22Rv1 (cell line): ENCODE results near the gene COBL.

Experiments used
- H3K27ac ChIP-seq: fragments of 450-650 bp; 2 replicates; pipeline ENCODE4 v1.5.1; 2017
- CTCF ChIP-seq: fragments of 450-650 bp; IDR thresholded peaks from 2 replicates; pipeline ENCODE4 v1.5.1; 2017; ENCODE audit warnings: mild to moderate bottlenecking
- ZFX ChIP-seq: fragments of 450-650 bp; IDR thresholded peaks from 2 replicates; pipeline ENCODE4 v1.6.1; 2017; ENCODE audit warnings: antibody characterized with exemption, borderline replicate concordance

The COBL gene

GRCh38 chr7:51229620-51230323, 86.8 kb downstream of the COBL start:
- TF ChIP-seq CTCF: no peak
- TF ChIP-seq ZFX: no peak
- H3K27ac ChIP-seq: no peak overlapping the region

- H3K27ac ChIP-seq: no peak overlapping the region
- TF ChIP-seq CTCF (no peak), ZFX (no peak)
Measured at GRCh38 chr7:51229106-51229537, 87.5 kb downstream of the COBL start.

GRCh38 chr7:51228386-51228958, 88.1 kb downstream of the COBL start:
- TF ChIP-seq ZFX: no peak
- no peak for TF ChIP-seq CTCF
- no peak overlapping the region for H3K27ac ChIP-seq

- TF ChIP-seq ZFX: no peak
- TF ChIP-seq CTCF: no peak
- no peak overlapping the region for H3K27ac ChIP-seq
Measured at GRCh38 chr7:51227861-51228260, 88.7 kb downstream of the COBL start.

- TF ChIP-seq ZFX (no peak), CTCF (no peak)
- no peak overlapping the region for H3K27ac ChIP-seq
Measured at GRCh38 chr7:51226916-51227535, 89.6 kb downstream of the COBL start.

GRCh38 chr7:51226063-51226755, 90.4 kb downstream of the COBL start:
- no peak for TF ChIP-seq CTCF
- no peak for TF ChIP-seq ZFX
- no peak overlapping the region for H3K27ac ChIP-seq
